T47D (cell line): ENCODE data around the gene HDAC2.

Experiments used
- DNase-seq, 2 experiments: peaks; one replicate each; pipeline versions ENCODE4 v3.0.0 to v3.0.0-alpha.2; 2011 to 2012; ENCODE audit warnings: low read depth in 1 of 2, low spot score in 1 of 2
- JUND ChIP-seq: IDR thresholded peaks from 2 replicates; pipeline ENCODE4 v1.6.1; 2012; ENCODE audit warnings: low read depth
- in situ Hi-C: cut with HindIII; loops from 2 replicates; pipeline ENCODE4 v1.10.0; 2016; ENCODE audit warnings: low sequenced_read_pairs, low pct_unique_long_range_greater_than_20kb

Gene HDAC2

GRCh38 chr6:113888493-113888892 is 82.5 kb downstream of the HDAC2 start:
- TF ChIP-seq JUND = no peak
- DNase-seq = no peak
- in situ Hi-C loops = no loop called here

- in situ Hi-C loops = no loop called here
- DNase-seq = no peak
- TF ChIP-seq JUND = no peak
Observed at GRCh38 chr6:113886512-113886911, 84.4 kb downstream of the HDAC2 start.

GRCh38 chr6:113884011-113884410 is 86.9 kb downstream of the HDAC2 start:
- no peak for DNase-seq
- in situ Hi-C loops = no loop called here
- TF ChIP-seq JUND = no peak
